HG02884 (cell line): ENCODE measurements around the gene ELP2.

Experiments used
- ATAC-seq: cut with Tn5 transposase; IDR thresholded peaks from one replicate; pipeline ENCODE4 v1.9.1; 2021; ENCODE audit warnings: mild to moderate bottlenecking, moderate library complexity; ENCODE audit not compliant: unreplicated experiment

The ELP2 gene

GRCh38 chr18:36212301-36213171, 82.8 kb downstream of the ELP2 start:
- no peak for ATAC-seq

- ATAC-seq = no peak
Observed at GRCh38 chr18:36214811-36215210, 85.1 kb downstream of the ELP2 start.

- no peak for ATAC-seq
Observed at GRCh38 chr18:36215577-36215976, 85.9 kb downstream of the ELP2 start.

- no peak for ATAC-seq
Observed at GRCh38 chr18:36217348-36217747, 87.6 kb downstream of the ELP2 start.

- ATAC-seq = no peak
Observed at GRCh38 chr18:36229188-36229587, 99.5 kb downstream of the ELP2 start.
